Ishikawa (cell line): ENCODE measurements around the gene SRGAP2C.

ENCODE experiments used
- CREB1 ChIP-seq: IDR thresholded peaks from 2 replicates; pipeline ENCODE4 v1.6.1; 2012; ENCODE audit warnings: low read depth
- EGR1 ChIP-seq: IDR thresholded peaks from 2 replicates; pipeline ENCODE4 v1.6.1; 2012
- EP300 ChIP-seq: IDR thresholded peaks from 2 replicates; pipeline ENCODE4 v1.6.1; 2012; ENCODE audit warnings: borderline replicate concordance
- NFIC ChIP-seq: IDR thresholded peaks from 2 replicates; pipeline ENCODE4 v1.6.1; 2012
- RAD21 ChIP-seq: IDR thresholded peaks from 2 replicates; pipeline ENCODE4 v1.6.1; 2012; ENCODE audit warnings: low read depth
- TEAD4 ChIP-seq: IDR thresholded peaks from 2 replicates; pipeline ENCODE4 v1.6.1; 2012
- ZBTB7A ChIP-seq: IDR thresholded peaks from 2 replicates; pipeline ENCODE4 v1.6.1; 2012; ENCODE audit warnings: low read depth
- TF ChIP-seq, protein P1 (sequence below): IDR thresholded peaks from 2 replicates; pipeline ENCODE4 v1.6.1; 2012; ENCODE audit warnings: low read depth, mild to moderate bottlenecking
- TF ChIP-seq, protein P2 (sequence below): IDR thresholded peaks from 2 replicates; pipeline ENCODE4 v1.6.1; 2012

DNA sequence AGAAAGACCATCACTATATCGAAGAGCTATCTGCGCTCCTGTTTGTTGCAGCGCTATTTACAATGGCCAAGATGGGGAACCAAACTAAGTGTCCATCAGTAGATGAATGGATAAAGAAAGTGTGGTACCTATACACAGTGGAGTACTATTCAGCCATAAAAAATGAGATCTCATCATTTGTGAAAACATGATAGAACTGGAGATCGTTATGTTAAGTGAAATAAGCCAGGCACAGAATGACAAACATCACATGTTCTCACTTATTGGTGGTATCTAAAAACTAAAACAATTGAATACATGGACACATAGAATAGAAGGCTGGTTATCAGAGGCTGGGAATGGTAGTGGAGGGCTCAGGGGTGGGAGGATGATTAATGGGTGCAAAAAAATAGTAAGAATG lies 256.2 kb downstream of the SRGAP2C start:
- TF ChIP-seq RAD21 (no peak), ZBTB7A (no peak), CREB1 (no peak), NFIC (no peak), EGR1 (no peak), EP300 (no peak), TEAD4 (no peak)
- TF ChIP-seq, protein P1, sequence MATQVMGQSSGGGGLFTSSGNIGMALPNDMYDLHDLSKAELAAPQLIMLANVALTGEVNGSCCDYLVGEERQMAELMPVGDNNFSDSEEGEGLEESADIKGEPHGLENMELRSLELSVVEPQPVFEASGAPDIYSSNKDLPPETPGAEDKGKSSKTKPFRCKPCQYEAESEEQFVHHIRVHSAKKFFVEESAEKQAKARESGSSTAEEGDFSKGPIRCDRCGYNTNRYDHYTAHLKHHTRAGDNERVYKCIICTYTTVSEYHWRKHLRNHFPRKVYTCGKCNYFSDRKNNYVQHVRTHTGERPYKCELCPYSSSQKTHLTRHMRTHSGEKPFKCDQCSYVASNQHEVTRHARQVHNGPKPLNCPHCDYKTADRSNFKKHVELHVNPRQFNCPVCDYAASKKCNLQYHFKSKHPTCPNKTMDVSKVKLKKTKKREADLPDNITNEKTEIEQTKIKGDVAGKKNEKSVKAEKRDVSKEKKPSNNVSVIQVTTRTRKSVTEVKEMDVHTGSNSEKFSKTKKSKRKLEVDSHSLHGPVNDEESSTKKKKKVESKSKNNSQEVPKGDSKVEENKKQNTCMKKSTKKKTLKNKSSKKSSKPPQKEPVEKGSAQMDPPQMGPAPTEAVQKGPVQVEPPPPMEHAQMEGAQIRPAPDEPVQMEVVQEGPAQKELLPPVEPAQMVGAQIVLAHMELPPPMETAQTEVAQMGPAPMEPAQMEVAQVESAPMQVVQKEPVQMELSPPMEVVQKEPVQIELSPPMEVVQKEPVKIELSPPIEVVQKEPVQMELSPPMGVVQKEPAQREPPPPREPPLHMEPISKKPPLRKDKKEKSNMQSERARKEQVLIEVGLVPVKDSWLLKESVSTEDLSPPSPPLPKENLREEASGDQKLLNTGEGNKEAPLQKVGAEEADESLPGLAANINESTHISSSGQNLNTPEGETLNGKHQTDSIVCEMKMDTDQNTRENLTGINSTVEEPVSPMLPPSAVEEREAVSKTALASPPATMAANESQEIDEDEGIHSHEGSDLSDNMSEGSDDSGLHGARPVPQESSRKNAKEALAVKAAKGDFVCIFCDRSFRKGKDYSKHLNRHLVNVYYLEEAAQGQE = no peak
- TF ChIP-seq, protein P2, sequence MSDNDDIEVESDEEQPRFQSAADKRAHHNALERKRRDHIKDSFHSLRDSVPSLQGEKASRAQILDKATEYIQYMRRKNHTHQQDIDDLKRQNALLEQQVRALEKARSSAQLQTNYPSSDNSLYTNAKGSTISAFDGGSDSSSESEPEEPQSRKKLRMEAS = no peak
